ENCODE measurements around the gene NXPE4. TPM values are rescaled to one million over a fixed set of nuclear protein-coding genes. Genes with fewer than 3 reads are reported as not detected.
"Not testable (repeated sequence)": the region's sequence is repeated elsewhere in the genome, so short reads cannot be mapped to it uniquely, and the experiment has no call there.

The NXPE4 gene
- total and polyA plus RNA-seq, 2 donors (not counting 3 experiments of a cell fraction or from before 2014, with no cell fraction given): not detected

- no peak overlapping the region for H3K4me3 ChIP-seq (replicated peaks in 1 of 3; ENCODE audit: insufficient read depth in 1 of 3, low read depth in 1 of 3, low read length in 3 of 3)
- no peak overlapping the region for H3K4me2 ChIP-seq (ENCODE audit: insufficient read depth, low read length)
- H3K79me2 ChIP-seq (ENCODE audit: control insufficient read depth, insufficient read depth, low read length): no peaks in the 10 kb centered on the region
- CTCF ChIA-PET: no interaction called here
- no peaks in the 10 kb centered on the region for H3K4me1 ChIP-seq (ENCODE audit: control insufficient read depth, extremely low read depth, insufficient read depth, low read length)
- no peak overlapping the region for H3K27ac ChIP-seq (ENCODE audit: insufficient read depth, low read depth, low read length)
- intact Hi-C loops (cut with micrococcal nuclease): no loop called here
- no peaks in the 10 kb centered on the region for H3K9me1 ChIP-seq (replicated peaks; ENCODE audit: control insufficient read depth, extremely low read depth, insufficient read depth, low read length)
- no peaks in the 10 kb centered on the region for H3K9me3 ChIP-seq (replicated peaks; ENCODE audit: control insufficient read depth, insufficient read depth, low read length)
- POLR2A ChIA-PET: no interaction called here
- BruUV-seq (replicated peaks): no TSS peak
- DNase-seq (ENCODE audit: low read depth, low spot score) (no peak), FAIRE-seq (no peak)
- no peaks in the 10 kb centered on the region for H3K27me3 ChIP-seq (ENCODE audit: control insufficient read depth in 2 of 2, insufficient read depth in 2 of 2, low read length in 2 of 2)
- H3K9ac ChIP-seq (replicated peaks; ENCODE audit: extremely low read depth, insufficient read depth, low read length): no peak overlapping the region
- H3K36me3 ChIP-seq (ENCODE audit: control insufficient read depth in 2 of 2, extremely low read depth in 1 of 2, insufficient read depth in 2 of 2, low read length in 2 of 2): no peaks in the 10 kb centered on the region
- dilution Hi-C loops (cut with MboI; ENCODE audit: extremely low pct_ligation_motif_present, low sequenced_read_pairs): no loop called here
- TF ChIP-seq MAX (IDR thresholded peaks at IDR 0.05; ENCODE audit: insufficient read depth, insufficient read length) (no peak), POLR2A (IDR thresholded peaks at IDR 0.05; ENCODE audit: low read depth, low read length) (no peak), MYC (IDR thresholded peaks at IDR 0.05; ENCODE audit: low read depth, low read length) (no peak), GATA2 (IDR thresholded peaks at IDR 0.05; ENCODE audit: insufficient read depth, insufficient read length, low read depth, low read length) (no peak), EZH2 (IDR thresholded peaks at IDR 0.05; ENCODE audit: borderline replicate concordance, low read depth, low read length, severe bottlenecking) (no peak), FOS (IDR thresholded peaks at IDR 0.05; ENCODE audit: borderline replicate concordance, insufficient read depth, low read length) (no peak), CTCF (IDR thresholded peaks at IDR 0.05; ENCODE audit: extremely low read depth in 1 of 2, insufficient read depth in 1 of 2, low read depth in 1 of 2, low read length in 2 of 2) (no peak), POLR2AphosphoS5 (IDR thresholded peaks at IDR 0.05; ENCODE audit: insufficient read depth, low read depth, low read length) (no peak), JUN (IDR thresholded peaks at IDR 0.05; ENCODE audit: borderline replicate concordance, insufficient read depth, insufficient read length, low read depth) (no peak)
- no peak overlapping the region for H2AFZ ChIP-seq (ENCODE audit: low read depth, low read length)
- no peaks in the 10 kb centered on the region for H4K20me1 ChIP-seq (replicated peaks; ENCODE audit: control insufficient read depth, extremely low read depth, insufficient read depth, low read length)
Measured at GRCh38 chr11:114612686-114613085, 17.1 kb upstream of the NXPE4 start.

GRCh38 chr11:114612199-114612598, 16.6 kb upstream of the NXPE4 start:
- FAIRE-seq; POLR2A ChIA-PET; BruUV-seq (replicated peaks); H3K9me3 ChIP-seq (replicated peaks; ENCODE audit: control insufficient read depth, insufficient read depth, low read length); DNase-seq (ENCODE audit: low read depth, low spot score); H3K27ac ChIP-seq (ENCODE audit: insufficient read depth, low read depth, low read length); H3K4me3 ChIP-seq (replicated peaks in 1 of 3; ENCODE audit: insufficient read depth in 1 of 3, low read depth in 1 of 3, low read length in 3 of 3); H3K79me2 ChIP-seq (ENCODE audit: control insufficient read depth, insufficient read depth, low read length); intact Hi-C loops (cut with micrococcal nuclease); H3K9me1 ChIP-seq (replicated peaks; ENCODE audit: control insufficient read depth, extremely low read depth, insufficient read depth, low read length); H3K9ac ChIP-seq (replicated peaks; ENCODE audit: extremely low read depth, insufficient read depth, low read length); H2AFZ ChIP-seq (ENCODE audit: low read depth, low read length); CTCF ChIA-PET; H4K20me1 ChIP-seq (replicated peaks; ENCODE audit: control insufficient read depth, extremely low read depth, insufficient read depth, low read length); H3K4me1 ChIP-seq (ENCODE audit: control insufficient read depth, extremely low read depth, insufficient read depth, low read length); H3K4me2 ChIP-seq (ENCODE audit: insufficient read depth, low read length); H3K36me3 ChIP-seq (ENCODE audit: control insufficient read depth in 2 of 2, extremely low read depth in 1 of 2, insufficient read depth in 2 of 2, low read length in 2 of 2); dilution Hi-C loops (cut with MboI; ENCODE audit: extremely low pct_ligation_motif_present, low sequenced_read_pairs); H3K27me3 ChIP-seq (ENCODE audit: control insufficient read depth in 2 of 2, insufficient read depth in 2 of 2, low read length in 2 of 2): not testable (repeated sequence)
